OCI-LY3 (cell line): ENCODE results near the gene TTC22.

Experiments used
- EZH2phosphoT487 ChIP-seq: fragments of 200-600 bp; shearing (Covaris generic); IDR thresholded peaks from 2 replicates; pipeline ENCODE4 v1.6.1; 2018; ENCODE audit warnings: antibody characterized with exemption, mixed run types, low read depth
- TF ChIP-seq, protein P1 (sequence below): fragments of 200-600, 300-600 bp; sonication (generic); IDR thresholded peaks from 2 replicates; pipeline ENCODE4 v1.5.1; 2014; ENCODE audit warnings: antibody characterized with exemption, low read length, low read depth

DNA sequence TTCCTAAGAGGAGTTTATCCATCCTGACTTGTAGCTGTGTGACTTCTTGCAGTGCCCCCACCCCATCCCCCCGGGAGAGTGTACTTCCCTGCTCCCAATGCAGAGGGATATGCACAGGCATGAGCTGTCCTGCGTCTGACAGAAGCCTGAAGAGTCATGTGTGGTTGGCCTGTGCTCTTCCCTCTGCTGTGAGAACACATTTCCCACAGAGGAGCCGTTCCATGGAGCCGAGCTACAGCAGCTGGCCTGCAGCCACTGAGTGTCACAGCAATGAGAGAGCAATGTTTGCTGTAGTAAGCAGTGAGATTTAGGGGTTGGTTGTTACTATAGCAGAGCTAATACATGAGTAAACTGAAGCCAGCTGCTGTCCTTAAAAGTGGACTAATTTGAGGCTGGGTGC, 58.8 kb downstream of the TTC22 start:
- TF ChIP-seq, protein P1, sequence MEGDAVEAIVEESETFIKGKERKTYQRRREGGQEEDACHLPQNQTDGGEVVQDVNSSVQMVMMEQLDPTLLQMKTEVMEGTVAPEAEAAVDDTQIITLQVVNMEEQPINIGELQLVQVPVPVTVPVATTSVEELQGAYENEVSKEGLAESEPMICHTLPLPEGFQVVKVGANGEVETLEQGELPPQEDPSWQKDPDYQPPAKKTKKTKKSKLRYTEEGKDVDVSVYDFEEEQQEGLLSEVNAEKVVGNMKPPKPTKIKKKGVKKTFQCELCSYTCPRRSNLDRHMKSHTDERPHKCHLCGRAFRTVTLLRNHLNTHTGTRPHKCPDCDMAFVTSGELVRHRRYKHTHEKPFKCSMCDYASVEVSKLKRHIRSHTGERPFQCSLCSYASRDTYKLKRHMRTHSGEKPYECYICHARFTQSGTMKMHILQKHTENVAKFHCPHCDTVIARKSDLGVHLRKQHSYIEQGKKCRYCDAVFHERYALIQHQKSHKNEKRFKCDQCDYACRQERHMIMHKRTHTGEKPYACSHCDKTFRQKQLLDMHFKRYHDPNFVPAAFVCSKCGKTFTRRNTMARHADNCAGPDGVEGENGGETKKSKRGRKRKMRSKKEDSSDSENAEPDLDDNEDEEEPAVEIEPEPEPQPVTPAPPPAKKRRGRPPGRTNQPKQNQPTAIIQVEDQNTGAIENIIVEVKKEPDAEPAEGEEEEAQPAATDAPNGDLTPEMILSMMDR = no peak
- TF ChIP-seq EZH2phosphoT487 = no peak
